ENCODE data around the gene HSF5. TPM values are rescaled to one million over a fixed set of nuclear protein-coding genes. Genes with fewer than 3 reads are reported as not detected.

HSF5 gene
- total and polyA plus RNA-seq, 12 donors = 0.03 to 0.11 (median 0.06) TPM; not detected in 8

DNA sequence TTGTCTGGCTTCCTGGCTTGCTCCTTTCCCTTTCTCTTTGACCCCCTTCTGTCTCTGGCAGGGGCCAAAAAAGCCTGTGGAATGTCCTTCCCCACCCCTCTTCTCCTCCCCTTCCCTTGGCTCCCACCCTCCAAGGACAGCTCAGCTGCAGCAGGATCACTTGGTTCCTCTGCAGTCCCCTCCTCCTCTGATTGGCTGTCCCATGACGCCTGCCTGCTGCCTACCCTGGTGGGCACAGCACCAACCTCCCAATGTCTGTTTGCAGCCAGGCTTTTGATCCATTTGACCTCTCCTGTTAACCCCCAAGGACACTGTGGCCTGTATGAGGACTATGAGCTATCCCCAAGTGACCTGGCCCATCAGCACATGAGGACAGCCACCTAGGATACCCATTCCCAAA lies 41.1 kb upstream of the HSF5 start:
- H3K9me3 ChIP-seq (replicated peaks in 1 of 3) = no peaks in the 10 kb centered on the region
- peak in 5 of 7 donors; percentile 54 to 75 (median 68) for DNase-seq
- WGBS, 4 donors = 8 to 17% (median 14%) methylated on average over 1 of the region's 1 CpG
- H3K4me1 ChIP-seq (replicated peaks in 1 of 2) = peaks cover 60 to 81% of the 10 kb centered on the region in 2 donors
- H3K36me3 ChIP-seq (replicated peaks in 1 of 2) = no peaks in the 10 kb centered on the region
- no peaks in the 10 kb centered on the region for H3K27me3 ChIP-seq
- TF ChIP-seq POLR2A (IDR thresholded peaks at IDR 0.05) = no peak
- TF ChIP-seq CTCF (IDR thresholded peaks at IDR 0.05) = no peak
- peak overlapping the region in 4 of 5 donors; percentile 34 to 90 (median 68) for H3K27ac ChIP-seq
- intact Hi-C loops (cut with DNase I) = loop anchor here in 1 of 2 donors (10.0 kb wide), 1 partner anchor 476 kb away; no protein-coding TSS in a partner anchor
- no peak overlapping the region for H3K4me3 ChIP-seq

DNA sequence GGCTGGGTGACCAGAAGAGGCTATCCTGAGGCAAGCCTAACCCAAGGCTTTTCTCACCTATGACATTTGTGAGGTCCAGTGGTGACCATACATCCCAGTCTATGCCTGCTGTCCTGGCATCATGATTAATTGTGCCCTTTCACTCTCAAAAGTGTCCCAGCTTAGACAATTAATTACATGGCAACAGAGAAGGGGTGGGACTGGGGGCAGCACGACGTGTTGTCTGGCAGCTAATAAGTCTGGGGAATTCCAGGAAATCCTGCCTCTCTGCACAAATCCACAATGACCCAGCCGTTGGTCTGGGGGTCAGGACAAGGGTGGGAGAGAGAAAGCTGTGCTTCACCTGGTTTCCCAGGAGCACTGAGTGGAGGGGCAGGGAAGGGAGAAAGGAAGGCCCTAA lies 40.2 kb upstream of the HSF5 start:
- H3K27ac ChIP-seq = peak overlapping the region in 4 of 5 donors; percentile 34 to 90 (median 68)
- no peaks in the 10 kb centered on the region for H3K36me3 ChIP-seq (replicated peaks in 1 of 2)
- peak overlapping the region in 1 of 4 donors; percentile 34 for H3K4me3 ChIP-seq
- DNase-seq = no peak
- no peaks in the 10 kb centered on the region for H3K27me3 ChIP-seq
- WGBS, 4 donors = 11 to 18% (median 15%) methylated on average over 3 of the region's 3 CpGs
- TF ChIP-seq POLR2A (IDR thresholded peaks at IDR 0.05) (no peak), CTCF (IDR thresholded peaks at IDR 0.05) (no peak)
- intact Hi-C loops (cut with DNase I) = loop anchor here in 1 of 2 donors (10.0 kb wide), 1 partner anchor 476 kb away; no protein-coding TSS in a partner anchor
- no peaks in the 10 kb centered on the region for H3K9me3 ChIP-seq (replicated peaks in 1 of 3)
- peaks cover 59 to 74% of the 10 kb centered on the region in 2 donors for H3K4me1 ChIP-seq (replicated peaks in 1 of 2)

GRCh38 chr17:58527949-58528348 lies 39.7 kb upstream of the HSF5 start:
- no peak overlapping the region for H3K4me3 ChIP-seq
- H3K36me3 ChIP-seq (replicated peaks in 1 of 2) = no peaks in the 10 kb centered on the region
- DNase-seq = peak in 5 of 7 donors; percentile 69 to 78 (median 72)
- peaks cover 59 to 73% of the 10 kb centered on the region in 2 donors for H3K4me1 ChIP-seq (replicated peaks in 1 of 2)
- peak overlapping the region in 4 of 5 donors; percentile 2 to 90 (median 68) for H3K27ac ChIP-seq
- H3K27me3 ChIP-seq = no peaks in the 10 kb centered on the region
- no peaks in the 10 kb centered on the region for H3K9me3 ChIP-seq (replicated peaks in 1 of 3)
- TF ChIP-seq POLR2A (IDR thresholded peaks at IDR 0.05) (no peak), CTCF (IDR thresholded peaks at IDR 0.05) (no peak)
- intact Hi-C loops (cut with DNase I) = loop anchor here in 1 of 2 donors (10.0 kb wide), 1 partner anchor 477 kb away; no protein-coding TSS in a partner anchor
- WGBS, 4 donors = 10 to 62% (median 26%) methylated on average over 3 of the region's 3 CpGs

- 74 to 87% (median 83%) methylated on average over 2 of the region's 2 CpGs for WGBS, 4 donors
- peak overlapping the region; percentile 2 to 90 (median 64) for H3K27ac ChIP-seq
- H3K4me3 ChIP-seq = no peak overlapping the region
- no peaks in the 10 kb centered on the region for H3K27me3 ChIP-seq
- DNase-seq = no peak
- peaks cover 0 to under 1% of the 10 kb centered on the region in 2 donors for H3K36me3 ChIP-seq (replicated peaks in 1 of 2)
- intact Hi-C loops (cut with DNase I) = loop anchor here in 1 of 2 donors (10.0 kb wide), 1 partner anchor 477 kb away; no protein-coding TSS in a partner anchor
- TF ChIP-seq POLR2A (IDR thresholded peaks at IDR 0.05) (no peak), CTCF (IDR thresholded peaks at IDR 0.05) (peak in 3 of 6 experiments; percentile 9 to 10 (median 10))
- no peaks in the 10 kb centered on the region for H3K9me3 ChIP-seq (replicated peaks in 1 of 3)
- H3K4me1 ChIP-seq (replicated peaks in 1 of 2) = peaks cover 53 to 67% of the 10 kb centered on the region in 2 donors
Measured at GRCh38 chr17:58527306-58527705, 39.1 kb upstream of the HSF5 start.
